GM12891 (cell line): ENCODE results near the gene SLC30A9.

ENCODE experiments used
- PAX5 ChIP-seq: IDR thresholded peaks from 2 replicates; pipeline ENCODE4 v1.6.1; 2011; ENCODE audit warnings: low read length, moderate library complexity, mild to moderate bottlenecking; ENCODE audit not compliant: insufficient read depth, severe bottlenecking
- POLR2A ChIP-seq: IDR thresholded peaks from 2 replicates; pipeline ENCODE4 v1.6.1; 2011; ENCODE audit warnings: low read depth, low read length, control low read depth
- POLR2AphosphoS5 ChIP-seq: IDR thresholded peaks from 2 replicates; pipeline ENCODE4 v1.6.1; 2011; ENCODE audit warnings: low read depth, low read length, control low read depth
- TAF1 ChIP-seq: IDR thresholded peaks from 2 replicates; pipeline ENCODE4 v1.6.1; 2011; ENCODE audit warnings: low read depth, low read length, control low read depth

GRCh38 chr4:41994461-41994985, 4.2 kb downstream of the SLC30A9 start:
- TF ChIP-seq POLR2A (no peak), TAF1 (no peak), POLR2AphosphoS5 (no peak), PAX5 (no peak)
